GM20000 (cell line): ENCODE data around the gene PCDHB1.
"Not testable (repeated sequence)": the region's sequence is repeated elsewhere in the genome, so short reads cannot be mapped to it uniquely, and the experiment has no call there.

Experiments used
- DNase-seq: peaks from one replicate; pipeline ENCODE4 v3.0.0; 2012; ENCODE audit warnings: low spot score
- CTCF ChIP-seq: IDR thresholded peaks from 2 replicates; pipeline ENCODE4 v1.5.1; 2012; ENCODE audit warnings: mild to moderate bottlenecking, control low read depth; ENCODE audit errors: extremely low read depth, missing control alignments

The PCDHB1 gene

GRCh38 chr5:141084487-141084989, 33.4 kb downstream of the PCDHB1 start:
- no peak for TF ChIP-seq CTCF
- no peak for DNase-seq

GRCh38 chr5:141094481-141095262, 43.5 kb downstream of the PCDHB1 start, which contains the start of gene PCDHB2:
PCDHB2 (plus strand) TSS chr5:141094615; CDS start chr5:141094791, 176 bp downstream.
- no peak for DNase-seq
- no peak for TF ChIP-seq CTCF

GRCh38 chr5:141095263-141095641, 44.1 kb downstream of the PCDHB1 start:
- no peak for DNase-seq
- no peak for TF ChIP-seq CTCF

GRCh38 chr5:141096181-141096580, 45.0 kb downstream of the PCDHB1 start:
- not testable (repeated sequence) for DNase-seq

GRCh38 chr5:141096586-141096985, 45.4 kb downstream of the PCDHB1 start:
- DNase-seq = not testable (repeated sequence)

- DNase-seq = no peak
These were observed 49.1 kb downstream of the PCDHB1 start, which contains the start of gene PCDHB3 for GRCh38 chr5:141100243-141100805. PCDHB3 (plus strand) TSS chr5:141100473; CDS start chr5:141100650, 177 bp downstream.

GRCh38 chr5:141101059-141101458, 49.9 kb downstream of the PCDHB1 start:
- TF ChIP-seq CTCF = no peak
- no peak for DNase-seq

More at GRCh38 chr5:141100243-141100805, 49.1 kb downstream of the PCDHB1 start, which contains the start of gene PCDHB3:
- TF ChIP-seq CTCF = no peak

GRCh38 chr5:141102070-141102469, 50.9 kb downstream of the PCDHB1 start:
- DNase-seq = not testable (repeated sequence)

GRCh38 chr5:141102471-141102870, 51.3 kb downstream of the PCDHB1 start:
- DNase-seq = not testable (repeated sequence)
